Caco-2 (cell line): Measurements from ENCODE around the gene IL10RB. TPM values are rescaled to one million over a fixed set of nuclear protein-coding genes. Genes with fewer than 3 reads are reported as not detected.

Experiments used
- BruUV-seq: library from RNA; stranded (reverse); fragments of 400-500 nt; replicated peaks from 2 replicates; lab custom pipeline; 2021; lab: Mats Ljungman, UMichigan
- CTCF ChIA-PET: fragments of 300-600 bp; sonication (Branson Sonifier 250); formaldehyde crosslinking; loops from one replicate; lab custom pipeline; 2022; ENCODE audit warnings: antibody characterized with exemption; lab: Charles Lee
- POLR2A ChIA-PET: fragments of 300-600 bp; sonication (Branson Sonifier 250); formaldehyde crosslinking; loops from one replicate; lab custom pipeline; 2022; ENCODE audit warnings: antibody characterized with exemption; lab: Charles Lee
- DNase-seq, 2 experiments: peaks; one replicate each; pipeline versions ENCODE4 v3.0.0 to v3.0.0-alpha.2; 2020 to 2022
- H3K27me3 ChIP-seq: replicated peaks from 2 replicates; pipeline ENCODE4 v1.6.0; 2011; ENCODE audit warnings: low read length; ENCODE audit not compliant: control insufficient read depth, insufficient read depth
- H3K36me3 ChIP-seq: 2 replicates; pipeline ENCODE4 v1.5.1; 2011; ENCODE audit warnings: low read length; ENCODE audit not compliant: control insufficient read depth, insufficient read depth
- H3K4me1 ChIP-seq: fragments of 250-450 bp; sonication (Bioruptor Pico); 2 replicates; pipeline ENCODE4 v1.5.1; 2020; ENCODE audit warnings: mild to moderate bottlenecking
- H3K4me3 ChIP-seq: 2 replicates; pipeline ENCODE4 v1.5.1; 2011; ENCODE audit warnings: low read depth, mild to moderate bottlenecking, control low read depth, low read length
- H3K9me3 ChIP-seq: fragments of 250-450 bp; sonication (Bioruptor Pico); 2 replicates; pipeline ENCODE4 v1.5.1; 2020; ENCODE audit warnings: mild to moderate bottlenecking, moderate library complexity
- H3K27ac Mint-ChIP-seq: one replicate; pipeline ENCODE4 v1.8.0; 2022; ENCODE audit warnings: mixed read lengths; ENCODE audit not compliant: unreplicated experiment
- H3K27me3 Mint-ChIP-seq: one replicate; pipeline ENCODE4 v1.8.0; 2022; ENCODE audit warnings: mixed read lengths; ENCODE audit not compliant: insufficient read depth, unreplicated experiment
- H3K36me3 Mint-ChIP-seq: one replicate; pipeline ENCODE4 v1.8.0; 2022; ENCODE audit warnings: mild to moderate bottlenecking, mixed read lengths; ENCODE audit not compliant: insufficient read depth, unreplicated experiment
- H3K4me1 Mint-ChIP-seq: one replicate; pipeline ENCODE4 v1.8.0; 2022; ENCODE audit warnings: low read depth, mixed read lengths; ENCODE audit not compliant: unreplicated experiment
- H3K4me3 Mint-ChIP-seq: one replicate; pipeline ENCODE4 v1.8.0; 2022; ENCODE audit warnings: mild to moderate bottlenecking, moderate library complexity, mixed read lengths; ENCODE audit not compliant: unreplicated experiment
- H3K9me3 Mint-ChIP-seq: one replicate; pipeline ENCODE4 v1.8.0; 2022; ENCODE audit warnings: mixed read lengths; ENCODE audit not compliant: unreplicated experiment
- CTCF ChIP-seq, 2 experiments: fragments of 200-600 bp in 1 of 2; IDR thresholded peaks; 1 replicate in 1 of 2; 2 replicates in 1 of 2; pipeline versions ENCODE4 v1.5.1 to v1.8.0; 2011 to 2022; ENCODE audit warnings: antibody characterized with exemption in 1 of 2, control low read depth in 1 of 2, inconsistent platforms in 1 of 2, low read depth in 1 of 2, low read length in 1 of 2, mild to moderate bottlenecking in 1 of 2, moderate library complexity in 1 of 2; ENCODE audit not compliant: insufficient read depth in 1 of 2, severe bottlenecking in 1 of 2, unreplicated experiment in 1 of 2
- intact Hi-C: fragments of 100-400 bp; cut with micrococcal nuclease; formaldehyde crosslinking; loops from one replicate; pipeline ENCODE4 v1.10.0; 2022; ENCODE audit not compliant: unreplicated experiment
- total RNA-seq: library from RNA; stranded (reverse); gene quantifications from 2 replicates; pipeline ENCODE4 v1.2.3, GENCODE V29; 2022

Gene IL10RB
- total RNA-seq, 1 experiment from 2014 or later: 13.1 TPM

DNA sequence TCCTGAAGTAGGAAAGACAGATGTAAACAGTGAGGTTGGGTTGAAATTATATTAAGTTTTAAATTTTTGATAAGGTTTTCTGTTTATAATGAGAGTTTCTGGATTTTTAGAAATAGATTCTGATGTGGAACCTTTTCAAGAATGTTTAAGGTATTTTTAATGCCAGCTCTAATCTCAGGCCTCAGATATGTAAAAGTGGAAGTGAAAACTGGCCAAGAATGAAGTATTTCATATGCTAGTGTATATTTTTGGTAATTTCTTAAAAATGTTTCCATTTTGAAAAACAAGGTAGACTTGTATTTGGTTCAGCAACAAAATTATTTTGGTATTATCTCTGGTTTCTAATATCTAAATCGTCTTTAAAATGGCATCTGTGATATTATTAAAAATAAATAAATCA is 73.0 kb downstream of the IL10RB start:
- peaks cover 29% of the 10 kb centered on the region for H3K36me3 Mint-ChIP-seq
- no peak overlapping the region for H3K4me3 Mint-ChIP-seq
- H3K4me1 Mint-ChIP-seq: no peaks in the 10 kb centered on the region
- ChIA-PET CTCF (no interaction called here), POLR2A (no interaction called here)
- no peaks in the 10 kb centered on the region; the same call in 1 of the 2 replicates for H3K36me3 ChIP-seq
- H3K4me1 ChIP-seq: no peaks in the 10 kb centered on the region
- no peak overlapping the region for H3K27ac Mint-ChIP-seq
- no peak for TF ChIP-seq CTCF (IDR thresholded peaks at IDR 0.05; ENCODE audit: insufficient read depth in 1 of 2, low read depth in 1 of 2, low read length in 1 of 2, severe bottlenecking in 1 of 2, unreplicated experiment in 1 of 2)
- no peaks in the 10 kb centered on the region for H3K9me3 ChIP-seq
- no peaks in the 10 kb centered on the region for H3K27me3 ChIP-seq
- no peaks in the 10 kb centered on the region for H3K27me3 Mint-ChIP-seq
- no peak for DNase-seq
- intact Hi-C loops: no loop called here
- no peaks in the 10 kb centered on the region for H3K9me3 Mint-ChIP-seq
- no TSS peak for BruUV-seq
- no peak overlapping the region for H3K4me3 ChIP-seq

- BruUV-seq: no TSS peak
- H3K27me3 Mint-ChIP-seq: no peaks in the 10 kb centered on the region
- H3K36me3 Mint-ChIP-seq: peaks cover 29% of the 10 kb centered on the region
- H3K4me3 Mint-ChIP-seq: no peak overlapping the region
- intact Hi-C loops: no loop called here
- H3K36me3 ChIP-seq: no peaks in the 10 kb centered on the region; the same call in 1 of the 2 replicates
- H3K27ac Mint-ChIP-seq: no peak overlapping the region
- H3K4me1 Mint-ChIP-seq: no peaks in the 10 kb centered on the region
- no peak for DNase-seq
- ChIA-PET CTCF (no interaction called here), POLR2A (no interaction called here)
- TF ChIP-seq CTCF (IDR thresholded peaks at IDR 0.05; ENCODE audit: insufficient read depth in 1 of 2, low read depth in 1 of 2, low read length in 1 of 2, severe bottlenecking in 1 of 2, unreplicated experiment in 1 of 2): no peak
- no peaks in the 10 kb centered on the region for H3K27me3 ChIP-seq
- no peaks in the 10 kb centered on the region for H3K4me1 ChIP-seq
- H3K9me3 Mint-ChIP-seq: no peaks in the 10 kb centered on the region
- H3K9me3 ChIP-seq: no peaks in the 10 kb centered on the region
- H3K4me3 ChIP-seq: no peak overlapping the region
Observed at GRCh38 chr21:33339918-33340317, 73.8 kb downstream of the IL10RB start.

DNA sequence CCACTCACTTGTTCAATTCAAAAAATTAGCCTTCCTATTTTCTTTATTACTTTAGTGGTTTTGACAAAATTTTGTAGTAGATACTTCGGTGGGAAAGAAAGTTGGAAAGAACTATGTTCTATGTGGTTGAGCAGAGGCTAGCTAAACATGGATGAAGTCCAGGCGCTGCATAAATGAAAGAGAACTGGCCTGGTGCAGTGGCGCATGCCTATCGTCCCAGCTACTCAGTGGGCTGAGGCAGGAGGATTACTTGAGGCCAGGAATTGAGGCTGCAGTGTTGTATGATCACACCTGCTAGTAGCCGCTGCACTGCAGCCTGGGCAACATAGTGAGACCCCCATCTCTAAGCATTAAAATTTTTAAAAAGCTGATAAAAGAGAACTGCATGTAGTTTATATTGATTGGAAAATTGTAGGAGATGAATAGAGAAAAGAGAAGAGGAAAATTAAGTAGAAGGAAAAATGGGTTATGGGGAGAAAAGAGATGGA is 79.6 kb downstream of the IL10RB start:
- no peaks in the 10 kb centered on the region for H3K4me1 ChIP-seq
- H3K9me3 ChIP-seq: no peaks in the 10 kb centered on the region
- DNase-seq: no peak
- H3K36me3 ChIP-seq: no peaks in the 10 kb centered on the region
- Mint-ChIP-seq H3K4me1 (no peaks in the 10 kb centered on the region), H3K27ac (no peak overlapping the region), H3K36me3 (peaks cover 18% of the 10 kb centered on the region), H3K4me3 (no peak overlapping the region), H3K9me3 (no peaks in the 10 kb centered on the region), H3K27me3 (no peaks in the 10 kb centered on the region)
- POLR2A ChIA-PET: no interaction called here
- no peaks in the 10 kb centered on the region for H3K27me3 ChIP-seq
- intact Hi-C loops: no loop called here
- no TSS peak for BruUV-seq
- no peak overlapping the region for H3K4me3 ChIP-seq
- CTCF ChIA-PET: interaction anchor here (0.6 kb wide), 1 partner anchor 32 kb away, joined by 3 read pairs; no protein-coding TSS in a partner anchor
- TF ChIP-seq CTCF (IDR thresholded peaks at IDR 0.05; ENCODE audit: insufficient read depth in 1 of 2, low read depth in 1 of 2, low read length in 1 of 2, severe bottlenecking in 1 of 2, unreplicated experiment in 1 of 2): no peak

Other genes starting within 250 kb of the IL10RB start
- gene OLIG2, start 240.4 kb upstream of the IL10RB start, total RNA-seq: not detected in 2 replicates
- not detected in 2 replicates for gene OLIG1, start 196.2 kb upstream of the IL10RB start, total RNA-seq
- gene IFNAR2, start 36.4 kb upstream of the IL10RB start, total RNA-seq: 33.7 and 36.1 TPM in 2 replicates
- gene IFNAR1, start 58.6 kb downstream of the IL10RB start, total RNA-seq: 19.7 and 20.4 TPM in 2 replicates
- gene IFNGR2, start 137.0 kb downstream of the IL10RB start, total RNA-seq: 47.0 and 56.9 TPM in 2 replicates
- gene TMEM50B, start 213.6 kb downstream of the IL10RB start, total RNA-seq: 21.0 and 25.9 TPM in 2 replicates
- gene DNAJC28, start 225.3 kb downstream of the IL10RB start, total RNA-seq: 2.5 and 2.7 TPM in 2 replicates